Neural cell (in vitro differentiated cells): ENCODE results near the gene CXXC1. TPM values are rescaled to one million over a fixed set of nuclear protein-coding genes. Genes with fewer than 3 reads are reported as not detected.

Source experiments
- H2AFZ ChIP-seq: fragments of 200-600, 300-800 bp; sonication (generic), shearing (Covaris generic); 2 replicates; pipeline ENCODE4 v1.6.0; 2014; ENCODE audit warnings: low read depth, mild to moderate bottlenecking, antibody characterized with exemption, low read length, moderate library complexity
- H3F3A ChIP-seq: fragments of 200-600 bp; shearing (Covaris generic); 2 replicates; pipeline ENCODE4 v1.6.1; 2016; ENCODE audit warnings: mild to moderate bottlenecking, moderate library complexity, mixed read lengths, antibody characterized with exemption, low read length; ENCODE audit not compliant: insufficient read depth, poor library complexity, severe bottlenecking
- H3K27ac ChIP-seq: fragments of 200-600, 300-800 bp; sonication (generic), shearing (Covaris generic); 2 replicates; pipeline ENCODE4 v1.5.1; 2014; ENCODE audit warnings: mild to moderate bottlenecking, low read length, moderate library complexity
- H3K27me3 ChIP-seq: fragments of 300-800, 200-600 bp; sonication (generic), shearing (Covaris generic); 2 replicates; pipeline ENCODE4 v1.6.0; 2014; ENCODE audit warnings: mild to moderate bottlenecking, low read depth, low read length, moderate library complexity; ENCODE audit not compliant: insufficient read depth
- H3K36me3 ChIP-seq: fragments of 300-800, 200-600 bp; sonication (generic), shearing (Covaris generic); 2 replicates; pipeline ENCODE4 v1.5.1; 2014; ENCODE audit warnings: mild to moderate bottlenecking, antibody characterized with exemption, low read length, moderate library complexity; ENCODE audit not compliant: insufficient read depth
- H3K4me2 ChIP-seq: fragments of 300-800, 200-600 bp; sonication (generic), shearing (Covaris generic); 2 replicates; pipeline ENCODE4 v1.6.0; 2014; ENCODE audit warnings: mild to moderate bottlenecking, low read length
- H3K4me3 ChIP-seq: fragments of 300-800, 200-600 bp; sonication (generic), shearing (Covaris generic); 2 replicates; pipeline ENCODE4 v1.5.1; 2014; ENCODE audit warnings: mild to moderate bottlenecking, low read length, moderate library complexity
- H3K79me2 ChIP-seq: fragments of 200-600 bp; shearing (Covaris generic); replicated peaks from 2 replicates; pipeline ENCODE4 v1.6.0; 2014; ENCODE audit warnings: mild to moderate bottlenecking, low read length, moderate library complexity; ENCODE audit not compliant: insufficient read depth
- H3K9ac ChIP-seq: fragments of 300-800, 200-600 bp; sonication (generic), shearing (Covaris generic); 2 replicates; pipeline ENCODE4 v1.6.1; 2016; ENCODE audit warnings: mild to moderate bottlenecking, low read length, mixed read lengths
- H3K9me2 ChIP-seq: fragments of 200-600 bp; shearing (Covaris generic); 2 replicates; pipeline ENCODE4 v1.6.1; 2016; ENCODE audit warnings: mild to moderate bottlenecking, low read length, mixed read lengths; ENCODE audit not compliant: insufficient read depth
- H3K9me3 ChIP-seq: fragments of 200-600, 300-800 bp; sonication (generic), shearing (Covaris generic); 2 replicates; pipeline ENCODE4 v1.6.1; 2016; ENCODE audit warnings: mild to moderate bottlenecking, mixed run types, low read length, moderate library complexity, mixed read lengths
- H4K20me1 ChIP-seq: fragments of 200-600 bp; shearing (Covaris generic); 2 replicates; pipeline ENCODE4 v1.6.1; 2016; ENCODE audit warnings: mild to moderate bottlenecking, mixed run types; ENCODE audit not compliant: insufficient read depth
- CTCF ChIP-seq: fragments of 450-650 bp; IDR thresholded peaks from 2 replicates; pipeline ENCODE4 v1.5.1; 2014; ENCODE audit warnings: antibody characterized with exemption, mild to moderate bottlenecking, moderate library complexity; ENCODE audit not compliant: poor library complexity, severe bottlenecking
- EP300 ChIP-seq: fragments of 450-650 bp; conservative IDR thresholded peaks from 2 replicates; pipeline ENCODE4 v1.6.1; 2014; ENCODE audit warnings: antibody characterized with exemption, mild to moderate bottlenecking, moderate library complexity; ENCODE audit not compliant: poor library complexity, severe bottlenecking
- MXI1 ChIP-seq: fragments of 450-650 bp; conservative IDR thresholded peaks from 2 replicates; pipeline ENCODE4 v1.6.1; 2014; ENCODE audit warnings: antibody characterized with exemption, mild to moderate bottlenecking; ENCODE audit not compliant: poor library complexity, severe bottlenecking
- RAD21 ChIP-seq: fragments of 450-650 bp; conservative IDR thresholded peaks from 2 replicates; pipeline ENCODE4 v1.6.1; 2014; ENCODE audit warnings: antibody characterized with exemption, mild to moderate bottlenecking, moderate library complexity
- SMC3 ChIP-seq: fragments of 450-650 bp; conservative IDR thresholded peaks from 2 replicates; pipeline ENCODE4 v1.6.1; 2014; ENCODE audit warnings: antibody characterized with exemption, mild to moderate bottlenecking, moderate library complexity; ENCODE audit not compliant: poor library complexity
- TAF1 ChIP-seq: IDR thresholded peaks from 2 replicates; pipeline ENCODE4 v1.6.1; 2012; ENCODE audit warnings: low read depth
- polyA plus RNA-seq: library from polyadenylated mRNA; depleted of rRNA; stranded (reverse); fragments of >200 nt; gene quantifications from 2 replicates; pipeline ENCODE4 v1.2.3, GENCODE V29; 2014
- TF ChIP-seq, protein P1 (sequence below): IDR thresholded peaks from 2 replicates; pipeline ENCODE4 v1.6.1; 2012; ENCODE audit warnings: borderline replicate concordance

Gene CXXC1
- polyA plus RNA-seq, 1 donor from 2014 or later = 99.8 TPM

GRCh38 chr18:50262977-50263376, 24.5 kb downstream of the CXXC1 start:
- Histone ChIP-seq H3F3A (no peaks in the 10 kb centered on the region), H4K20me1 (no peaks in the 10 kb centered on the region), H3K27ac (no peak overlapping the region), H3K36me3 (peaks cover 6% of the 10 kb centered on the region), H3K9me3 (no peaks in the 10 kb centered on the region), H3K9me2 (no peaks in the 10 kb centered on the region), H3K79me2 (no peaks in the 10 kb centered on the region), H3K9ac (no peak overlapping the region), H3K4me3 (no peak overlapping the region), H3K27me3 (no peaks in the 10 kb centered on the region), H3K4me2 (no peak overlapping the region), H2AFZ (no peak overlapping the region)
- TF ChIP-seq RAD21 (no peak), SMC3 (no peak), EP300 (no peak), CTCF (no peak), TAF1 (no peak), MXI1 (no peak)
- TF ChIP-seq, protein P1, sequence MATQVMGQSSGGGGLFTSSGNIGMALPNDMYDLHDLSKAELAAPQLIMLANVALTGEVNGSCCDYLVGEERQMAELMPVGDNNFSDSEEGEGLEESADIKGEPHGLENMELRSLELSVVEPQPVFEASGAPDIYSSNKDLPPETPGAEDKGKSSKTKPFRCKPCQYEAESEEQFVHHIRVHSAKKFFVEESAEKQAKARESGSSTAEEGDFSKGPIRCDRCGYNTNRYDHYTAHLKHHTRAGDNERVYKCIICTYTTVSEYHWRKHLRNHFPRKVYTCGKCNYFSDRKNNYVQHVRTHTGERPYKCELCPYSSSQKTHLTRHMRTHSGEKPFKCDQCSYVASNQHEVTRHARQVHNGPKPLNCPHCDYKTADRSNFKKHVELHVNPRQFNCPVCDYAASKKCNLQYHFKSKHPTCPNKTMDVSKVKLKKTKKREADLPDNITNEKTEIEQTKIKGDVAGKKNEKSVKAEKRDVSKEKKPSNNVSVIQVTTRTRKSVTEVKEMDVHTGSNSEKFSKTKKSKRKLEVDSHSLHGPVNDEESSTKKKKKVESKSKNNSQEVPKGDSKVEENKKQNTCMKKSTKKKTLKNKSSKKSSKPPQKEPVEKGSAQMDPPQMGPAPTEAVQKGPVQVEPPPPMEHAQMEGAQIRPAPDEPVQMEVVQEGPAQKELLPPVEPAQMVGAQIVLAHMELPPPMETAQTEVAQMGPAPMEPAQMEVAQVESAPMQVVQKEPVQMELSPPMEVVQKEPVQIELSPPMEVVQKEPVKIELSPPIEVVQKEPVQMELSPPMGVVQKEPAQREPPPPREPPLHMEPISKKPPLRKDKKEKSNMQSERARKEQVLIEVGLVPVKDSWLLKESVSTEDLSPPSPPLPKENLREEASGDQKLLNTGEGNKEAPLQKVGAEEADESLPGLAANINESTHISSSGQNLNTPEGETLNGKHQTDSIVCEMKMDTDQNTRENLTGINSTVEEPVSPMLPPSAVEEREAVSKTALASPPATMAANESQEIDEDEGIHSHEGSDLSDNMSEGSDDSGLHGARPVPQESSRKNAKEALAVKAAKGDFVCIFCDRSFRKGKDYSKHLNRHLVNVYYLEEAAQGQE = no peak

- Histone ChIP-seq H4K20me1 (no peaks in the 10 kb centered on the region), H3K27ac (no peak overlapping the region), H3K9me2 (no peaks in the 10 kb centered on the region), H3K27me3 (no peaks in the 10 kb centered on the region), H3K79me2 (no peaks in the 10 kb centered on the region), H3K9ac (no peak overlapping the region), H3K9me3 (no peaks in the 10 kb centered on the region), H3F3A (no peaks in the 10 kb centered on the region), H2AFZ (no peak overlapping the region), H3K36me3 (no peaks in the 10 kb centered on the region), H3K4me3 (no peak overlapping the region), H3K4me2 (no peak overlapping the region)
- TF ChIP-seq RAD21 (no peak), MXI1 (no peak), CTCF (no peak), EP300 (no peak)
Observed at GRCh38 chr18:50250935-50251334, 36.6 kb downstream of the CXXC1 start.
